HL-60 (cell line): ENCODE results near the gene MCOLN1.

Source experiments
- POLR2AphosphoS5 ChIP-seq: IDR thresholded peaks from 2 replicates; pipeline ENCODE4 v1.6.1; 2012; ENCODE audit warnings: low read depth
- TF ChIP-seq, protein P1 (sequence below): IDR thresholded peaks from one replicate; pipeline ENCODE4 v1.5.1; 2011; ENCODE audit warnings: low read length, control low read depth, inconsistent platforms; ENCODE audit not compliant: insufficient read depth
- TF ChIP-seq, protein P2 (sequence below): IDR thresholded peaks from 2 replicates; pipeline ENCODE4 v1.6.1; 2012; ENCODE audit warnings: low read depth; ENCODE audit not compliant: insufficient replicate concordance

DNA sequence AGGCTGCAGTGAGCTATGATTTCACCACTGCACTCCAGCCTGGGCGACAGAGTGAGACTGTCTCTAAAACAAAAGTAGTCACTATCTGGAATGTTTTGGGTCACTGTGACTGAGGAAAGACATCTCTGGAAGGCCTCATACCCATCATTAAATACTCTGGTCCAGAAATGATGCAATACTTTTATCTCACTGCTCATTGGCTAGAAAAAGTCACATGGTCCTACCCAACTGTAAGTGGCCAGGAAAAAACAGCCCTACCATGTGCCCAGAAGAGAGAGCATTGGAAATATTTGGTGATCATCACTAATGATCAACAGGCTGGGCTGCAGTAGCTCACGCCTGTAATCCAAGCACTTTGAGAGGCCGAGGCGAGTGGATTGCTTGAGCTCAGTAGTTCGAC, 42.9 kb downstream of the MCOLN1 start:
- TF ChIP-seq, protein P1, sequence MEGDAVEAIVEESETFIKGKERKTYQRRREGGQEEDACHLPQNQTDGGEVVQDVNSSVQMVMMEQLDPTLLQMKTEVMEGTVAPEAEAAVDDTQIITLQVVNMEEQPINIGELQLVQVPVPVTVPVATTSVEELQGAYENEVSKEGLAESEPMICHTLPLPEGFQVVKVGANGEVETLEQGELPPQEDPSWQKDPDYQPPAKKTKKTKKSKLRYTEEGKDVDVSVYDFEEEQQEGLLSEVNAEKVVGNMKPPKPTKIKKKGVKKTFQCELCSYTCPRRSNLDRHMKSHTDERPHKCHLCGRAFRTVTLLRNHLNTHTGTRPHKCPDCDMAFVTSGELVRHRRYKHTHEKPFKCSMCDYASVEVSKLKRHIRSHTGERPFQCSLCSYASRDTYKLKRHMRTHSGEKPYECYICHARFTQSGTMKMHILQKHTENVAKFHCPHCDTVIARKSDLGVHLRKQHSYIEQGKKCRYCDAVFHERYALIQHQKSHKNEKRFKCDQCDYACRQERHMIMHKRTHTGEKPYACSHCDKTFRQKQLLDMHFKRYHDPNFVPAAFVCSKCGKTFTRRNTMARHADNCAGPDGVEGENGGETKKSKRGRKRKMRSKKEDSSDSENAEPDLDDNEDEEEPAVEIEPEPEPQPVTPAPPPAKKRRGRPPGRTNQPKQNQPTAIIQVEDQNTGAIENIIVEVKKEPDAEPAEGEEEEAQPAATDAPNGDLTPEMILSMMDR: no peak
- TF ChIP-seq, protein P2, sequence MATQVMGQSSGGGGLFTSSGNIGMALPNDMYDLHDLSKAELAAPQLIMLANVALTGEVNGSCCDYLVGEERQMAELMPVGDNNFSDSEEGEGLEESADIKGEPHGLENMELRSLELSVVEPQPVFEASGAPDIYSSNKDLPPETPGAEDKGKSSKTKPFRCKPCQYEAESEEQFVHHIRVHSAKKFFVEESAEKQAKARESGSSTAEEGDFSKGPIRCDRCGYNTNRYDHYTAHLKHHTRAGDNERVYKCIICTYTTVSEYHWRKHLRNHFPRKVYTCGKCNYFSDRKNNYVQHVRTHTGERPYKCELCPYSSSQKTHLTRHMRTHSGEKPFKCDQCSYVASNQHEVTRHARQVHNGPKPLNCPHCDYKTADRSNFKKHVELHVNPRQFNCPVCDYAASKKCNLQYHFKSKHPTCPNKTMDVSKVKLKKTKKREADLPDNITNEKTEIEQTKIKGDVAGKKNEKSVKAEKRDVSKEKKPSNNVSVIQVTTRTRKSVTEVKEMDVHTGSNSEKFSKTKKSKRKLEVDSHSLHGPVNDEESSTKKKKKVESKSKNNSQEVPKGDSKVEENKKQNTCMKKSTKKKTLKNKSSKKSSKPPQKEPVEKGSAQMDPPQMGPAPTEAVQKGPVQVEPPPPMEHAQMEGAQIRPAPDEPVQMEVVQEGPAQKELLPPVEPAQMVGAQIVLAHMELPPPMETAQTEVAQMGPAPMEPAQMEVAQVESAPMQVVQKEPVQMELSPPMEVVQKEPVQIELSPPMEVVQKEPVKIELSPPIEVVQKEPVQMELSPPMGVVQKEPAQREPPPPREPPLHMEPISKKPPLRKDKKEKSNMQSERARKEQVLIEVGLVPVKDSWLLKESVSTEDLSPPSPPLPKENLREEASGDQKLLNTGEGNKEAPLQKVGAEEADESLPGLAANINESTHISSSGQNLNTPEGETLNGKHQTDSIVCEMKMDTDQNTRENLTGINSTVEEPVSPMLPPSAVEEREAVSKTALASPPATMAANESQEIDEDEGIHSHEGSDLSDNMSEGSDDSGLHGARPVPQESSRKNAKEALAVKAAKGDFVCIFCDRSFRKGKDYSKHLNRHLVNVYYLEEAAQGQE: no peak
- TF ChIP-seq POLR2AphosphoS5: no peak
